ENCODE data around the gene IL1B.

The IL1B gene

DNA sequence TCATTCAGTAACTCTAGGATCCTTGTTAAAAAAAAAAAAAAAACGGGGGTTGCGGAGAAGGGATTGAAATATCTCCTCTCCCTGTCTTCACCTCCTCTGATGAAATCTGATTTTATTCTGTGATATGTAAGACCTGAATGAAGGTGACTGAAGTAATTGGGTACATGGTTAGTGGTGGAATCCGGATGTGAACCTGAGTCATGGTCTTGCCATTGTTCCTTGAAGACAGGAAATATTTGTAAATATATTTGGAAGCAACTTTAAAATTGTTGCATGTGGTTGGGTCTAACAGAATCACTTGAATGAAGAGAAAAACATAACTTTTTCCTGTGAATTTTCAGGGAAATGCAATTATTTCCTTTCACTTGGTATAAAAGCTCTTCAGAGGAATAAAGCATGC, 49.3 kb downstream of the IL1B start:
- no peak for TF ChIP-seq TAF1 (IDR thresholded peaks at IDR 0.05; ENCODE audit: borderline replicate concordance, insufficient read depth, low read length)
- TF ChIP-seq, protein P1, sequence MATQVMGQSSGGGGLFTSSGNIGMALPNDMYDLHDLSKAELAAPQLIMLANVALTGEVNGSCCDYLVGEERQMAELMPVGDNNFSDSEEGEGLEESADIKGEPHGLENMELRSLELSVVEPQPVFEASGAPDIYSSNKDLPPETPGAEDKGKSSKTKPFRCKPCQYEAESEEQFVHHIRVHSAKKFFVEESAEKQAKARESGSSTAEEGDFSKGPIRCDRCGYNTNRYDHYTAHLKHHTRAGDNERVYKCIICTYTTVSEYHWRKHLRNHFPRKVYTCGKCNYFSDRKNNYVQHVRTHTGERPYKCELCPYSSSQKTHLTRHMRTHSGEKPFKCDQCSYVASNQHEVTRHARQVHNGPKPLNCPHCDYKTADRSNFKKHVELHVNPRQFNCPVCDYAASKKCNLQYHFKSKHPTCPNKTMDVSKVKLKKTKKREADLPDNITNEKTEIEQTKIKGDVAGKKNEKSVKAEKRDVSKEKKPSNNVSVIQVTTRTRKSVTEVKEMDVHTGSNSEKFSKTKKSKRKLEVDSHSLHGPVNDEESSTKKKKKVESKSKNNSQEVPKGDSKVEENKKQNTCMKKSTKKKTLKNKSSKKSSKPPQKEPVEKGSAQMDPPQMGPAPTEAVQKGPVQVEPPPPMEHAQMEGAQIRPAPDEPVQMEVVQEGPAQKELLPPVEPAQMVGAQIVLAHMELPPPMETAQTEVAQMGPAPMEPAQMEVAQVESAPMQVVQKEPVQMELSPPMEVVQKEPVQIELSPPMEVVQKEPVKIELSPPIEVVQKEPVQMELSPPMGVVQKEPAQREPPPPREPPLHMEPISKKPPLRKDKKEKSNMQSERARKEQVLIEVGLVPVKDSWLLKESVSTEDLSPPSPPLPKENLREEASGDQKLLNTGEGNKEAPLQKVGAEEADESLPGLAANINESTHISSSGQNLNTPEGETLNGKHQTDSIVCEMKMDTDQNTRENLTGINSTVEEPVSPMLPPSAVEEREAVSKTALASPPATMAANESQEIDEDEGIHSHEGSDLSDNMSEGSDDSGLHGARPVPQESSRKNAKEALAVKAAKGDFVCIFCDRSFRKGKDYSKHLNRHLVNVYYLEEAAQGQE (IDR thresholded peaks at IDR 0.05; ENCODE audit: insufficient read depth in 1 of 2, low read depth in 2 of 2, low read length in 2 of 2), result no peak
- no peak for TF ChIP-seq FOXP2 (optimal IDR thresholded peaks at IDR 0.05; ENCODE audit: borderline replicate concordance, extremely low read depth, extremely low read length, insufficient read depth)
- no peak for TF ChIP-seq POLR2AphosphoS5 (IDR thresholded peaks at IDR 0.05; ENCODE audit: low read depth, low read length)
- no peak for TF ChIP-seq SIN3A (IDR thresholded peaks at IDR 0.05; ENCODE audit: borderline replicate concordance, insufficient read depth, low read length)

DNA sequence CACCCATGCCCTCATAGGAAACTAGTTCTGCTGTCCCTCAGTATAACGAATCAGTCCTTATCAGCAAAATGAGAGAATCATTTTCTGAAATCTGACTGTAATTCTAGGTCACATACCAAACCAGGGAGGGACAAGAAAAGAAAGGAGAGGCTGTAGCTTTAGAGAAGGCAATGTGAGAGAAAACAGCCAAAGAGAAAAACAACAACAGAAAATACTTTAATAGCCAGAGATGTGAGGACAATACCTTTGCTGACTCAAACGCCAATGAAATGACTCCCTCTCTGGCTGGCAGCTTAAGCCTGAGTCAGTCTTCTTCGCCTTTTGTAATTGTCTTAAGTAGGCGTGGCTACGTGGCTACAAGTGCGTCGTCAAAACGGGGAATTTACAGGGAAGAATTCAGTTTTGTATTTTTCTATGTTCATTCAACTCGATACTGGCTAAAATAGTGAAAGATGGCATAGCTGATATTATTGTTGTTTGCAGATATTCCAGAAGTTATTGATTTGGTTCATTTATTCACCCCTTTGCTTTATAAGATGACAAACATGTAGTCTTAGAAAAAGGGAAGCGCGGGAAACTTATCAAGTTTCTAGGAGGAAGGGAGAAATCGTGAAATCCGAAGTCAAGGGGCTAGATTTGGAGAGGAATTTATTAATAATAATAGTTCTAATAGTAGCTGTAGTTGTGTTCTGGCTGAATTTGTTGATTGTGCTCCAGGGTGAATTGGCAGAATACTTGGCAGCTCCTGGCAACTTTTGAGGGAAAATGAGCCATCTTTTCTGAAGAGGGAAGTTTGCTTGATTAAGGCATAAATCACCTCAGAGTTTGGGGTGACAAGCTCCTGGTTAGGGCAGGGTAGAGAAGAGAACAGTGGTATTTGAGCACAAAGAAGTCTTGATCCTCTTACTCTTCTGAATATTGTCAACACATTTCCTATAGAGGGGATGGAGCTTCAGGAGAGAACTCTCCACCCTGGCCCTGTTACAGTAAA, 52.1 kb downstream of the IL1B start, which contains the start of gene IL1A:
Gene IL1A, minus strand, starts transcription at position 295 of the 991 bp plus-strand sequence. CDS start 723 bp downstream, outside the sequence.
- no peak for TF ChIP-seq SIN3A (IDR thresholded peaks at IDR 0.05; ENCODE audit: borderline replicate concordance, insufficient read depth, low read length)
- TF ChIP-seq, protein P1 (IDR thresholded peaks at IDR 0.05; ENCODE audit: insufficient read depth in 1 of 2, low read depth in 2 of 2, low read length in 2 of 2), result no peak
- no peak for TF ChIP-seq TAF1 (IDR thresholded peaks at IDR 0.05; ENCODE audit: borderline replicate concordance, insufficient read depth, low read length)
- no peak for TF ChIP-seq FOXP2 (optimal IDR thresholded peaks at IDR 0.05; ENCODE audit: borderline replicate concordance, extremely low read depth, extremely low read length, insufficient read depth)
- no peak for TF ChIP-seq POLR2AphosphoS5 (IDR thresholded peaks at IDR 0.05; ENCODE audit: low read depth, low read length)

DNA sequence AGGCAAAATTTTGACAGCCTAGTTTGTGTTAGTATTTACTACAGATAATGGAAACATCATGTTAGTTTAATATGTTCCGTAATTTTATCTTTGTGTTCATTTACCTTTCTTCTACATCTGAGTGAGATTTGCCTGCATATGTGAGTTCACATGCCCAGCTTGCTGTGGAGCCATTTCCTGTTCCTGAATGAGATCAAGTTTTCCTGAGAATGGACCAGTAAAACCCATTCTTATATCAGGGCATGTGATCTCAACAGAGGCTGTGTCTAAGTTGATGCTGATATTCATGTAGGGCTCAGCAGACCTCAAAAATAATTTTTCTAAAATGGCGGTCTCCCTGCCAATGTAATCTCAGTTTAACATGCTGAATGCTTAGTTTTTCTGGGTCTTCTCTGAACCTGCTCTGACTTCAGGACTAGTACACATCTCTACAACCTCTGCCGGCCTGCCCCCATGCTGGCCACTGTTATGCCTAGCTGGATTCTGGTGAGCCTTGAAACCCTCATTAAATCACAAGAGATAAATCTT, 53.3 kb downstream of the IL1B start:
- TF ChIP-seq SIN3A (IDR thresholded peaks at IDR 0.05; ENCODE audit: borderline replicate concordance, insufficient read depth, low read length) (no peak), TAF1 (IDR thresholded peaks at IDR 0.05; ENCODE audit: borderline replicate concordance, insufficient read depth, low read length) (no peak), POLR2AphosphoS5 (IDR thresholded peaks at IDR 0.05; ENCODE audit: low read depth, low read length) (no peak), FOXP2 (optimal IDR thresholded peaks at IDR 0.05; ENCODE audit: borderline replicate concordance, extremely low read depth, extremely low read length, insufficient read depth) (no peak)
- TF ChIP-seq, protein P1 (IDR thresholded peaks at IDR 0.05; ENCODE audit: insufficient read depth in 1 of 2, low read depth in 2 of 2, low read length in 2 of 2), result no peak

DNA sequence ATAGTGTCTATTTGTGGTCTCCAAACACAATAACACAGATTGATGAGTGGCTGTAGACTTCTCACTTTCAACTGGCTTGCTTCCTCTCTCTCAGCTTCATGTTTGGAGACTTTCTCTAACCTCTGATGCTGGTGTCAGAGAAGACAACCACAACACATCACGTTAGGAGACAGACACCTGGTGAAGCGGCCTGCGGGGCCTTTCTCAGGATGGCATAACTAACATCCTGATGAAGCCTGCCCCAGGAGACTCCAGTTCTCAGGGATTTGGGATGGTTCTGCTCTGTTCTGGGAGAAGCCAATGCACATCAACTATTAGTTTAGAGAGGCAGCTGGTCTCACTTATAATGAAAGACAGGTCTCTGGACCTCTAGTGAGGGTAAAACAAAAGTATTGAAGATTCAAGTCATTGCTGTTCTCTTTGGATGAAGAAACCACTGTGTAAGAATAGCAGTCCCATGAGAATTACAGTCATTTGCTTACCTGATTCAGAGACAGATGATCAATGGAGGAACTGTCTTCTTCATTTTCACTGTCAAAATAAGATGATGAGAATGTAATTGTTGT, 54.3 kb downstream of the IL1B start:
- TF ChIP-seq POLR2AphosphoS5 (IDR thresholded peaks at IDR 0.05; ENCODE audit: low read depth, low read length) (no peak), SIN3A (IDR thresholded peaks at IDR 0.05; ENCODE audit: borderline replicate concordance, insufficient read depth, low read length) (no peak), FOXP2 (optimal IDR thresholded peaks at IDR 0.05; ENCODE audit: borderline replicate concordance, extremely low read depth, extremely low read length, insufficient read depth) (no peak), TAF1 (IDR thresholded peaks at IDR 0.05; ENCODE audit: borderline replicate concordance, insufficient read depth, low read length) (no peak)
- TF ChIP-seq, protein P1 (IDR thresholded peaks at IDR 0.05; ENCODE audit: insufficient read depth in 1 of 2, low read depth in 2 of 2, low read length in 2 of 2), result no peak
